Hepatocyte (in vitro differentiated cells): ENCODE results near the gene ATP9B. TPM values are rescaled to one million over a fixed set of nuclear protein-coding genes. Genes with fewer than 3 reads are reported as not detected.
"Not testable (repeated sequence)": the region's sequence is repeated elsewhere in the genome, so short reads cannot be mapped to it uniquely, and the experiment has no call there.

Experiments used
- DNase-seq: peaks from one replicate; pipeline ENCODE4 v3.0.0-alpha.2; 2016; ENCODE audit warnings: low spot score
- H2AFZ ChIP-seq: fragments of 200-600 bp; sonication (generic); 2 replicates; pipeline ENCODE4 v1.6.0; 2016; ENCODE audit warnings: antibody characterized with exemption, mild to moderate bottlenecking
- H3K27ac ChIP-seq: fragments of 200-600 bp; sonication (generic); 2 replicates; pipeline ENCODE4 v1.5.1; 2016; ENCODE audit warnings: mild to moderate bottlenecking
- H3K27me3 ChIP-seq: fragments of 200-600 bp; sonication (generic); 2 replicates; pipeline ENCODE4 v1.6.1; 2016
- H3K36me3 ChIP-seq: fragments of 200-600 bp; sonication (generic); replicated peaks from 2 replicates; pipeline ENCODE4 v1.5.1; 2016; ENCODE audit warnings: low read depth; ENCODE audit not compliant: insufficient read depth
- H3K4me1 ChIP-seq: fragments of 200-600 bp; sonication (generic); 2 replicates; pipeline ENCODE4 v1.5.1; 2016; ENCODE audit warnings: mild to moderate bottlenecking, moderate library complexity; ENCODE audit not compliant: insufficient read depth
- H3K4me2 ChIP-seq: fragments of 200-600 bp; sonication (generic); 2 replicates; pipeline ENCODE4 v1.6.0; 2016
- H3K4me3 ChIP-seq: fragments of 200-600 bp; sonication (generic); 2 replicates; pipeline ENCODE4 v1.5.1; 2016; ENCODE audit warnings: mild to moderate bottlenecking
- H3K79me2 ChIP-seq: fragments of 200-600 bp; sonication (generic); 2 replicates; pipeline ENCODE4 v1.6.0; 2017; ENCODE audit warnings: mild to moderate bottlenecking
- H3K9me2 ChIP-seq: fragments of 200-600 bp; sonication (generic); replicated peaks from 2 replicates; pipeline ENCODE4 v1.6.0; 2017; ENCODE audit warnings: mild to moderate bottlenecking; ENCODE audit not compliant: insufficient read depth
- H3K9me3 ChIP-seq: fragments of 200-600 bp; sonication (generic); 2 replicates; pipeline ENCODE4 v1.5.1; 2016; ENCODE audit warnings: low read depth, mild to moderate bottlenecking
- H4K20me1 ChIP-seq: fragments of 200-600 bp; sonication (generic); 2 replicates; pipeline ENCODE4 v1.6.0; 2016; ENCODE audit warnings: mild to moderate bottlenecking; ENCODE audit not compliant: insufficient read depth, poor library complexity, severe bottlenecking
- CTCF ChIP-seq: fragments of 200-600 bp; sonication (generic); IDR thresholded peaks from 2 replicates; pipeline ENCODE4 v1.5.1; 2016; ENCODE audit warnings: antibody characterized with exemption, mild to moderate bottlenecking; ENCODE audit not compliant: poor library complexity
- EZH2 ChIP-seq: fragments of 200-600 bp; sonication (generic); IDR thresholded peaks from 2 replicates; pipeline ENCODE4 v1.6.1; 2016; ENCODE audit warnings: antibody characterized with exemption, mild to moderate bottlenecking, borderline replicate concordance
- EZH2phosphoT487 ChIP-seq: fragments of 200-600 bp; sonication (generic); IDR thresholded peaks from one replicate; pipeline ENCODE4 v1.6.1; 2018; ENCODE audit warnings: antibody characterized with exemption, mild to moderate bottlenecking, low read depth, moderate library complexity; ENCODE audit not compliant: unreplicated experiment, severe bottlenecking
- WGBS: methylation state at CpG from one replicate; pipeline ENCODE4 v1.1.6; 2016; ENCODE audit warnings: low lambda C conversion rate; ENCODE audit errors: missing lambda C conversion rate; 5-methylcytosine and 5-hydroxymethylcytosine counted together
- polyA plus RNA-seq: library from polyadenylated mRNA; unstranded; fragments of >200 nt; fragmentation: Nextera tagmentation; extraction: Ambion mirVana; gene quantifications from 2 replicates; pipeline ENCODE4 v1.2.1, GENCODE V29; 2016
- total RNA-seq: library from RNA; depleted of rRNA; stranded (reverse); fragments of >200 nt; gene quantifications from 2 replicates; pipeline ENCODE4 v1.2.3, GENCODE V29; 2014

ATP9B gene
- total and polyA plus RNA-seq, 2 experiments from 2014 or later = 14.6 to 23.8 TPM

- TF ChIP-seq EZH2 (no peak), CTCF (no peak), EZH2phosphoT487 (no peak)
- no peaks in the 10 kb centered on the region for H3K9me2 ChIP-seq
Observed at GRCh38 chr18:79258447-79258846, 189.3 kb downstream of the ATP9B start.

GRCh38 chr18:79259218-79259617, 190.0 kb downstream of the ATP9B start:
- WGBS = 76% methylated on average over 2 of the region's 2 CpGs
- TF ChIP-seq CTCF (no peak), EZH2 (no peak), EZH2phosphoT487 (no peak)
- H3K27me3 ChIP-seq = no peaks in the 10 kb centered on the region
- H3K79me2 ChIP-seq = no peaks in the 10 kb centered on the region
- H3K4me1 ChIP-seq = no peaks in the 10 kb centered on the region
- no peak overlapping the region for H3K4me2 ChIP-seq
- H3K36me3 ChIP-seq = no peaks in the 10 kb centered on the region
- no peak overlapping the region for H2AFZ ChIP-seq
- no peak for DNase-seq
- no peaks in the 10 kb centered on the region for H4K20me1 ChIP-seq
- no peak overlapping the region for H3K27ac ChIP-seq
- H3K9me2 ChIP-seq = no peaks in the 10 kb centered on the region
- no peak overlapping the region for H3K4me3 ChIP-seq
- no peaks in the 10 kb centered on the region for H3K9me3 ChIP-seq

More at GRCh38 chr18:79258447-79258846, 189.3 kb downstream of the ATP9B start:
- no peak for DNase-seq
- Histone ChIP-seq H3K36me3 (no peaks in the 10 kb centered on the region), H4K20me1 (no peaks in the 10 kb centered on the region), H3K79me2 (no peaks in the 10 kb centered on the region), H3K4me1 (no peaks in the 10 kb centered on the region), H3K4me2 (no peak overlapping the region), H3K9me3 (no peaks in the 10 kb centered on the region), H3K27me3 (no peaks in the 10 kb centered on the region), H3K27ac (no peak overlapping the region), H3K4me3 (no peak overlapping the region), H2AFZ (no peak overlapping the region)
- WGBS = 95% methylated on average over 4 of the region's 4 CpGs

- Histone ChIP-seq H2AFZ (no peak overlapping the region), H3K4me1 (no peaks in the 10 kb centered on the region), H3K4me3 (no peak overlapping the region), H3K9me3 (no peaks in the 10 kb centered on the region), H3K4me2 (no peak overlapping the region), H3K9me2 (no peaks in the 10 kb centered on the region), H3K36me3 (no peaks in the 10 kb centered on the region), H3K27ac (no peak overlapping the region), H3K27me3 (no peaks in the 10 kb centered on the region), H4K20me1 (no peaks in the 10 kb centered on the region), H3K79me2 (no peaks in the 10 kb centered on the region)
- TF ChIP-seq EZH2phosphoT487 (no peak), EZH2 (no peak), CTCF (no peak)
- WGBS = 95% methylated on average over 8 of the region's 8 CpGs
- DNase-seq = no peak
Observed at GRCh38 chr18:79260023-79260422, 190.8 kb downstream of the ATP9B start.

- Histone ChIP-seq H3K4me2 (no peak overlapping the region), H3K27me3 (no peaks in the 10 kb centered on the region), H3K4me1 (no peaks in the 10 kb centered on the region), H3K27ac (no peak overlapping the region), H3K9me3 (no peaks in the 10 kb centered on the region), H3K9me2 (no peaks in the 10 kb centered on the region), H2AFZ (no peak overlapping the region), H3K4me3 (no peak overlapping the region), H3K79me2 (no peaks in the 10 kb centered on the region), H3K36me3 (no peaks in the 10 kb centered on the region), H4K20me1 (no peaks in the 10 kb centered on the region)
- 96% methylated on average over 1 of the region's 1 CpG for WGBS
- DNase-seq = no peak
- TF ChIP-seq CTCF = no peak
- TF ChIP-seq EZH2 = no peak
- no peak for TF ChIP-seq EZH2phosphoT487
Observed at GRCh38 chr18:79260510-79260909, 191.3 kb downstream of the ATP9B start.

GRCh38 chr18:79265068-79265467, 195.9 kb downstream of the ATP9B start:
- WGBS = 95% methylated on average over 9 of the region's 9 CpGs
- H3K4me3 ChIP-seq, DNase-seq, H2AFZ ChIP-seq, H3K9me2 ChIP-seq, H3K36me3 ChIP-seq, H4K20me1 ChIP-seq, H3K27me3 ChIP-seq, H3K79me2 ChIP-seq, H3K4me1 ChIP-seq, H3K27ac ChIP-seq, H3K9me3 ChIP-seq, H3K4me2 ChIP-seq: not testable (repeated sequence)

GRCh38 chr18:79271812-79272211, 202.6 kb downstream of the ATP9B start:
- not testable (repeated sequence) for H3K79me2 ChIP-seq, H3K27ac ChIP-seq, H3K36me3 ChIP-seq, H3K9me3 ChIP-seq, H3K4me3 ChIP-seq, H3K27me3 ChIP-seq, DNase-seq, H2AFZ ChIP-seq, H3K4me2 ChIP-seq, H3K4me1 ChIP-seq, H4K20me1 ChIP-seq, H3K9me2 ChIP-seq
